GM18520 (cell line): ENCODE data around the gene ETDC.

ENCODE experiments used
- ATAC-seq: cut with Tn5 transposase; IDR thresholded peaks from one replicate; pipeline ENCODE4 v1.9.1; 2021; ENCODE audit not compliant: unreplicated experiment

The ETDC gene

GRCh38 chrX:135345107-135345589, 35.9 kb downstream of the ETDC start:
- no peak for ATAC-seq

DNA sequence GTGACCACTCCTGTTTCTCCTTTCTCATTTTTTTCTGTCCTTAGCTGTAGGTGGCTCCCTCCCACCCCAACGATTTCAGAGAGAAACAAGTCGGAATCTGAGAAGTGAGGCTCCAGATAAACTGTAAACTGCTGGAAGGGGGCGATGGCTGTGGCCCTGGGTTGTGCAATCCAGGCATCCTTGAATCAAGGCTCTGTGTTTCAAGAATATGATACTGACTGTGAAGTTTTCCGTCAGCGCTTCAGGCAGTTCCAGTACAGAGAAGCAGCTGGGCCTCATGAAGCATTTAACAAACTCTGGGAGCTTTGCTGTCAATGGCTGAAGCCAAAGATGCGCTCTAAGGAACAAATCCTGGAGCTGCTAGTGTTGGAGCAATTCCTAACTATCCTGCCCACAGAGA, 37.7 kb downstream of the ETDC start:
- no peak for ATAC-seq

- ATAC-seq, result no peak
Measured at GRCh38 chrX:135347381-135348016, 38.2 kb downstream of the ETDC start.

- ATAC-seq, result peak; percentile 68
Measured at GRCh38 chrX:135354288-135354687, 45.0 kb downstream of the ETDC start.
